Adrenal gland (tissue), 5 donors: ENCODE results near the gene ACOT6.

Source experiments
- CTCF ChIP-seq, 6 experiments: fragments of 450-650 bp in 4 of 6; fragments of 200-600 bp in 2 of 6; sonication (generic) in 1 of 6; IDR thresholded peaks; 1 replicate in 5 of 6; 2 replicates in 1 of 6; pipeline versions ENCODE4 v1.5.1 to v1.8.0; 2016 to 2021; ENCODE audit warnings: antibody characterized with exemption in 6 of 6, mild to moderate bottlenecking in 2 of 6, moderate library complexity in 1 of 6
- POLR2A ChIP-seq, 2 donors: fragments of 450-650 bp; IDR thresholded peaks; one replicate each; pipeline ENCODE4 v1.6.1; 2017; ENCODE audit warnings: antibody characterized with exemption in 2 of 2, mild to moderate bottlenecking in 2 of 2, moderate library complexity in 1 of 2
- donor health status: DM: no; HTN: no; CAD: no.

- TF ChIP-seq CTCF (IDR thresholded peaks at IDR 0.05) = no peak
- TF ChIP-seq POLR2A (IDR thresholded peaks at IDR 0.05) = no peak
These were observed 43.5 kb downstream of the ACOT6 start for GRCh38 chr14:73655851-73656250.
